GM12865 (cell line): ENCODE measurements around the gene SEPTIN1.
"Not testable (repeated sequence)": the region's sequence is repeated elsewhere in the genome, so short reads cannot be mapped to it uniquely, and the experiment has no call there.

Source experiments
- DNase-seq: peaks from one replicate; pipeline ENCODE4 v3.0.0; 2010; ENCODE audit warnings: low read depth
- H3K4me3 ChIP-seq: 2 replicates; pipeline ENCODE4 v1.5.1; 2011; ENCODE audit warnings: mild to moderate bottlenecking, low read depth, low read length, control low read depth
- CTCF ChIP-seq: IDR thresholded peaks from 2 replicates; pipeline ENCODE4 v1.5.1; 2011; ENCODE audit warnings: low read length, control low read depth, low read depth, inconsistent platforms; ENCODE audit not compliant: insufficient read depth; ENCODE audit errors: missing control alignments

Gene SEPTIN1

DNA sequence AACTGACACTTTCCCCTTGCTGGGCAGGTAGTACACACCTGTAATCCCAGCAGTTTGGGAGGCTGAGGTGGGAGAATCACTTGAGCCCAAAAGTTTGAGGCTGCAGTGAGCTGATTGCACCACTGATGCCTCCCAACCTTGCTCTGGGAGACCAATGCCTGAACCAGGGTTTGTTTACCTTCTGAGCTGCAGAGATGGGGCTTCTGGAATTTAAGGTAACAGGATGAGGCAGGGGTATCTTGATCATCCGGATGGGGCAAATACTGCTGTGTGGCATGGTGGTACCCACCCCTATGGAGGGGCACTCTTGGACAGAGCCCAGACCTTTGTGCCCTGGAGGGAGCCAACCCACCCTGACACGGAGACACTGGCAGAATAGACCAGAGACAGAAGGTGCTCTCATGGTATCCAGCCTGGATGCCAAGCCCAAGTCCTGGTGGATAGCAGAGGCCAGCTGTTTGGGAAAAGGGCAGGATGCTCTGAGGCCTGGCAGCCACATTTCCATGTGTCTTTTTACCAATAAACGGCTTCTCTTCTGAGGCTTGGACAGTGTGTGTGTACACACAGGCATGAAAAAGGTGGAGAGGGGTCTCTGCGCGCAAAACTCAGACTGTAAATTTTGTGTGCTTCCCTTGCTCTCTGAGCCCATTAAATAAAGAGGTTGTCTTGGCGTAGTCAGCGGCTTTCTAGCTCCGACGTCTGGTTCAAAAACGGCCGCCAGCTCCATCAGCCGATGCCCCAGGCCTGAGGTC is 17.2 kb upstream of the SEPTIN1 start:
- H3K4me3 ChIP-seq = peak overlapping the region; percentile 72
- TF ChIP-seq CTCF = no peak
- DNase-seq = no peak

GRCh38 chr16:30398661-30399434 is 16.5 kb upstream of the SEPTIN1 start:
- TF ChIP-seq CTCF = no peak
- DNase-seq = no peak
- no peak overlapping the region for H3K4me3 ChIP-seq

GRCh38 chr16:30397776-30398660 is 15.7 kb upstream of the SEPTIN1 start:
- no peak for DNase-seq
- H3K4me3 ChIP-seq = no peak overlapping the region
- TF ChIP-seq CTCF = no peak

DNA sequence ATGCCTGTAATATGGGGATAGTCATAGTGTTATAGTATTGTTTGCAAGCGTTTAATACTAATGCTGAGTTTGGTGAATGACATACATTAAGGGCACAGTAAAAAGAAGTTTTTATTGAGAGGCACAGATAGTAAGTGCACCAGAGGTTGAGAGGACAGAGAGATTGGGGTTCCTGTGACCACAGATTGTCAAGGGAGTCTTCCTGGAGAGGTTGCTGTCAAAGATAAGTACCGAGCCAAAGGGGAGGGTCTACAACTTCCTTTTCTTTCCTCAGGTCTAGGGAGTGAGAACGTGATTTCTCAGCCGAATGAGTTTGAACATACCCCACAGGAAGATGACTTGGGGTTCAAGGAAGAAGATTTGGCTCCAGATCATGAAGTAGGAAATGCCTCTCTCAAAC is 14.7 kb upstream of the SEPTIN1 start:
- no peak for DNase-seq
- TF ChIP-seq CTCF = no peak
- no peak overlapping the region for H3K4me3 ChIP-seq

- H3K4me3 ChIP-seq, DNase-seq: not testable (repeated sequence)
Observed at GRCh38 chr16:30396627-30397026, 14.3 kb upstream of the SEPTIN1 start.

DNA sequence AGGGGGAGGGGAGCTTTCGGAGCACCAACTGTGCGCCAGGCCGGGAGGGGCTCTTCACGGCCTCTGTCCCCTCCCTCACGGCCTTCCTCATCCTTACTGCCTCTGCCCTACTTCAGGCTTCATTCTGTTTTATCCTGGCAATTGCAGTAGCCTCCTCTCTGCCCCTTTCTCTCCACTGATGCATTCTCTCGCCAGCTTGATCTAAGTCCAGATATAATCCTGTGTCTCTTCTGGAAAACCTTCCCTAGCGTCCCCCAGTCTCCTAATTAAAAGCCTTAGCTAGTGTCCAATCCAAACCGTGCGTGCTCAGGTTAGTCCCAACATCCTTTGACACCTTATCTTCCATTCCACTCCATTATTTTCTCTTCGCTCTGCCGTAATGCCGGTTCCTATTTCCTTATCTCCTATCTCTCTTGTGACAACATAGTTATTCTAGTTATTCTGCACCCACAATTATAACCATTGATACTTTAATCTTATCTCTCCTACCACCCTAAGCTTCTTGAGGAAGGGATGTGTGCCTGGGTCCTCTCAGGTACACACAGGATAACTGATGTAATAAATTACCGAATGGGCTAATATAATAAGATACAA is 13.7 kb upstream of the SEPTIN1 start:
- peak overlapping the region; percentile 85 for H3K4me3 ChIP-seq
- TF ChIP-seq CTCF = no peak
- DNase-seq = no peak
